SK-N-SH treated with all-trans-retinoic acid at 6 μM for 48 hours (cell line): ENCODE measurements around the gene MICAL1.

Source experiments
- ARNTL ChIP-seq: fragments of 450-650 bp; formaldehyde crosslinking; IDR thresholded peaks from 2 replicates; pipeline ENCODE4 v1.5.0; 2020; ENCODE audit warnings: low read depth, mild to moderate bottlenecking, moderate library complexity, borderline replicate concordance
- CREB5 ChIP-seq: fragments of 250-450 bp; sonication (Bioruptor Pico); IDR thresholded peaks from 2 replicates; pipeline ENCODE4 v1.5.1; 2020; ENCODE audit warnings: low read depth, mild to moderate bottlenecking, moderate library complexity
- ESRRG ChIP-seq: fragments of 250-450 bp; sonication (Bioruptor Pico); IDR thresholded peaks from 2 replicates; pipeline ENCODE4 v1.6.1; 2021; ENCODE audit warnings: mild to moderate bottlenecking
- ISL1 ChIP-seq: fragments of 250-450 bp; sonication (Bioruptor Pico); IDR thresholded peaks from 2 replicates; pipeline ENCODE4 v2.1.2; 2022; ENCODE audit warnings: mild to moderate bottlenecking, moderate library complexity
- PATZ1 ChIP-seq: fragments of 250-450 bp; sonication (Bioruptor Pico); IDR thresholded peaks from 2 replicates; pipeline ENCODE4 v1.8.0; 2020; ENCODE audit warnings: mild to moderate bottlenecking, moderate library complexity, borderline replicate concordance
- TCF4 ChIP-seq: fragments of 250-450 bp; sonication (Bioruptor Pico); IDR thresholded peaks from 2 replicates; pipeline ENCODE4 v1.8.0; 2021; ENCODE audit warnings: mild to moderate bottlenecking, moderate library complexity, borderline replicate concordance
- TSHZ2 ChIP-seq: fragments of 250-450 bp; sonication (Bioruptor Pico); IDR thresholded peaks from 2 replicates; pipeline ENCODE4 v1.5.0; 2020; ENCODE audit warnings: mild to moderate bottlenecking, moderate library complexity
- ZC3H10 ChIP-seq: fragments of 250-450 bp; sonication (Bioruptor Pico); IDR thresholded peaks from 2 replicates; pipeline ENCODE4 v1.5.1; 2021; ENCODE audit warnings: mild to moderate bottlenecking, moderate library complexity
- ZFP30 ChIP-seq: fragments of 450-650 bp; formaldehyde crosslinking; IDR thresholded peaks from 2 replicates; pipeline ENCODE4 v1.5.0; 2022; ENCODE audit warnings: mild to moderate bottlenecking, moderate library complexity
- TF ChIP-seq, protein P1 (sequence below): fragments of 250-450 bp; sonication (Bioruptor Pico); IDR thresholded peaks from 2 replicates; pipeline ENCODE4 v1.5.1; 2021; ENCODE audit warnings: mild to moderate bottlenecking, moderate library complexity

GRCh38 chr6:109458774-109459531 is 3.4 kb upstream of the MICAL1 start:
- TF ChIP-seq TSHZ2 (CRISPR knock-in tag), result no peak
- no peak for TF ChIP-seq ISL1
- TF ChIP-seq TCF4 (CRISPR knock-in tag), result no peak
- TF ChIP-seq ESRRG (CRISPR knock-in tag), result no peak
- no peak for TF ChIP-seq PATZ1 (CRISPR knock-in tag)
- TF ChIP-seq ZC3H10 (CRISPR knock-in tag), result no peak
- no peak for TF ChIP-seq ZFP30
- TF ChIP-seq CREB5 (CRISPR knock-in tag), result no peak
- TF ChIP-seq ARNTL (CRISPR knock-in tag), result no peak
- TF ChIP-seq, protein P1, sequence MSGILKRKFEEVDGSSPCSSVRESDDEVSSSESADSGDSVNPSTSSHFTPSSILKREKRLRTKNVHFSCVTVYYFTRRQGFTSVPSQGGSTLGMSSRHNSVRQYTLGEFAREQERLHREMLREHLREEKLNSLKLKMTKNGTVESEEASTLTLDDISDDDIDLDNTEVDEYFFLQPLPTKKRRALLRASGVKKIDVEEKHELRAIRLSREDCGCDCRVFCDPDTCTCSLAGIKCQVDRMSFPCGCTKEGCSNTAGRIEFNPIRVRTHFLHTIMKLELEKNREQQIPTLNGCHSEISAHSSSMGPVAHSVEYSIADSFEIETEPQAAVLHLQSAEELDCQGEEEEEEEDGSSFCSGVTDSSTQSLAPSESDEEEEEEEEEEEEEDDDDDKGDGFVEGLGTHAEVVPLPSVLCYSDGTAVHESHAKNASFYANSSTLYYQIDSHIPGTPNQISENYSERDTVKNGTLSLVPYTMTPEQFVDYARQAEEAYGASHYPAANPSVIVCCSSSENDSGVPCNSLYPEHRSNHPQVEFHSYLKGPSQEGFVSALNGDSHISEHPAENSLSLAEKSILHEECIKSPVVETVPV (CRISPR knock-in tag), result no peak
